Stimulated activated naive CD4-positive, alpha-beta T cell (primary cell): ENCODE data around the gene FNDC3B.
"Not testable (repeated sequence)": the region's sequence is repeated elsewhere in the genome, so short reads cannot be mapped to it uniquely, and the experiment has no call there.

ENCODE experiments used
- DNase-seq, 6 experiments: peaks; one replicate each; lab custom pipeline; 2025; lab: John Stamatoyannopoulos, UW

FNDC3B gene

GRCh38 chr3:172039436-172040077, at the start of gene FNDC3B:
Gene FNDC3B (plus strand): TSS chr3:172039578. CDS start chr3:172112480, 72,902 bp downstream.
- peak; percentile 83 to 89 (median 85) for DNase-seq

GRCh38 chr3:171990239-171990638, 49.1 kb upstream of the FNDC3B start:
- not testable (repeated sequence) for DNase-seq

GRCh38 chr3:171991166-171991565, 48.2 kb upstream of the FNDC3B start:
- no peak for DNase-seq

GRCh38 chr3:171994646-171995428, 44.5 kb upstream of the FNDC3B start:
- no peak for DNase-seq

GRCh38 chr3:171995486-171995885, 43.9 kb upstream of the FNDC3B start:
- no peak for DNase-seq

GRCh38 chr3:171996178-171996817, 43.1 kb upstream of the FNDC3B start:
- no peak for DNase-seq

- DNase-seq: not testable (repeated sequence)
Observed at GRCh38 chr3:171998731-171999130, 40.6 kb upstream of the FNDC3B start.

- DNase-seq: not testable (repeated sequence)
Observed at GRCh38 chr3:172001616-172002015, 37.8 kb upstream of the FNDC3B start.

- no peak for DNase-seq
Observed at GRCh38 chr3:172002512-172003078, 36.8 kb upstream of the FNDC3B start.

GRCh38 chr3:172003146-172003545, 36.2 kb upstream of the FNDC3B start:
- no peak for DNase-seq

- DNase-seq: no peak
Observed at GRCh38 chr3:172007065-172007370, 32.4 kb upstream of the FNDC3B start.

GRCh38 chr3:172009803-172010202, 29.6 kb upstream of the FNDC3B start:
- no peak for DNase-seq

GRCh38 chr3:172012775-172013174, 26.6 kb upstream of the FNDC3B start:
- no peak for DNase-seq

- no peak for DNase-seq
Observed at GRCh38 chr3:172014145-172014544, 25.2 kb upstream of the FNDC3B start.

GRCh38 chr3:172018364-172018763, 21.0 kb upstream of the FNDC3B start:
- no peak for DNase-seq

GRCh38 chr3:172020763-172021162, 18.6 kb upstream of the FNDC3B start:
- no peak for DNase-seq

GRCh38 chr3:172021164-172021563, 18.2 kb upstream of the FNDC3B start:
- no peak for DNase-seq

GRCh38 chr3:172021859-172022258, 17.5 kb upstream of the FNDC3B start:
- no peak for DNase-seq

- no peak for DNase-seq
Observed at GRCh38 chr3:172023915-172024314, 15.5 kb upstream of the FNDC3B start.

GRCh38 chr3:172024679-172025078, 14.7 kb upstream of the FNDC3B start:
- no peak for DNase-seq

- DNase-seq: no peak
Observed at GRCh38 chr3:172029425-172030098, 9.8 kb upstream of the FNDC3B start.

- DNase-seq: no peak
Observed at GRCh38 chr3:172030181-172030580, 9.2 kb upstream of the FNDC3B start.
